RWPE1 (cell line): ENCODE data around the gene MSH3.

Experiments used
- CTCF ChIA-PET: fragments of 350-600 bp; sonication (Branson Sonifier 250); formaldehyde crosslinking; extraction: SDS; loops from one replicate; lab custom pipeline; 2021; lab: Yijun Ruan, JAX
- POLR2A ChIA-PET: fragments of 400-600 bp; formaldehyde crosslinking; extraction: SDS; loops from one replicate; lab custom pipeline; 2020; ENCODE audit warnings: antibody characterized with exemption; ENCODE audit not compliant: low non-redundant PET; lab: Yijun Ruan, JAX
- DNase-seq: peaks from one replicate; pipeline ENCODE4 v3.0.0; 2012; ENCODE audit warnings: low spot score
- H3K27ac ChIP-seq: fragments of 450-650 bp; 2 replicates; pipeline ENCODE4 v1.5.1; 2017
- TF ChIP-seq, protein P1 (sequence below): fragments of 450-650 bp; conservative IDR thresholded peaks from 2 replicates; pipeline ENCODE4 v1.5.1; 2017; ENCODE audit warnings: low read depth, mild to moderate bottlenecking

The MSH3 gene

DNA sequence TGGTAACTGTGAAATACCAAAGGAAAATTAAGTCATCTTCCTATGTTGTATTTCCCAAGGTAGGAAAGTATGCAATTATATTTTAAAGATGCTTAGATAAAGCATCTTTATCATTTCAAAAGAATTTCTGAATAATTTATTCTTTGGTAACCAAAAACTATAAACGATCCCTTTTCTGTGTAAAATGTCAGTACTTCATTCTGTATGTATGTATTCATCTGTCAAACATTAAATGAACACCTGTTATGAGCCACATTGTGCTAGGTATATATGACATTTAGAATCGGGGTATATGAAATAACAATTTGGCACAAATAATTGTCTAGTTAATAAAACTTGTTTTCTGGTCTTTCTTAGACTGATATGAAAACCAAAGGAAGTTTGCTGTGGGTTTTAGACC is 89.7 kb downstream of the MSH3 start:
- DNase-seq: no peak
- CTCF ChIA-PET: no interaction called here
- POLR2A ChIA-PET: no interaction called here
- no peak overlapping the region for H3K27ac ChIP-seq
- TF ChIP-seq, protein P1, sequence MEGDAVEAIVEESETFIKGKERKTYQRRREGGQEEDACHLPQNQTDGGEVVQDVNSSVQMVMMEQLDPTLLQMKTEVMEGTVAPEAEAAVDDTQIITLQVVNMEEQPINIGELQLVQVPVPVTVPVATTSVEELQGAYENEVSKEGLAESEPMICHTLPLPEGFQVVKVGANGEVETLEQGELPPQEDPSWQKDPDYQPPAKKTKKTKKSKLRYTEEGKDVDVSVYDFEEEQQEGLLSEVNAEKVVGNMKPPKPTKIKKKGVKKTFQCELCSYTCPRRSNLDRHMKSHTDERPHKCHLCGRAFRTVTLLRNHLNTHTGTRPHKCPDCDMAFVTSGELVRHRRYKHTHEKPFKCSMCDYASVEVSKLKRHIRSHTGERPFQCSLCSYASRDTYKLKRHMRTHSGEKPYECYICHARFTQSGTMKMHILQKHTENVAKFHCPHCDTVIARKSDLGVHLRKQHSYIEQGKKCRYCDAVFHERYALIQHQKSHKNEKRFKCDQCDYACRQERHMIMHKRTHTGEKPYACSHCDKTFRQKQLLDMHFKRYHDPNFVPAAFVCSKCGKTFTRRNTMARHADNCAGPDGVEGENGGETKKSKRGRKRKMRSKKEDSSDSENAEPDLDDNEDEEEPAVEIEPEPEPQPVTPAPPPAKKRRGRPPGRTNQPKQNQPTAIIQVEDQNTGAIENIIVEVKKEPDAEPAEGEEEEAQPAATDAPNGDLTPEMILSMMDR: no peak

DNA sequence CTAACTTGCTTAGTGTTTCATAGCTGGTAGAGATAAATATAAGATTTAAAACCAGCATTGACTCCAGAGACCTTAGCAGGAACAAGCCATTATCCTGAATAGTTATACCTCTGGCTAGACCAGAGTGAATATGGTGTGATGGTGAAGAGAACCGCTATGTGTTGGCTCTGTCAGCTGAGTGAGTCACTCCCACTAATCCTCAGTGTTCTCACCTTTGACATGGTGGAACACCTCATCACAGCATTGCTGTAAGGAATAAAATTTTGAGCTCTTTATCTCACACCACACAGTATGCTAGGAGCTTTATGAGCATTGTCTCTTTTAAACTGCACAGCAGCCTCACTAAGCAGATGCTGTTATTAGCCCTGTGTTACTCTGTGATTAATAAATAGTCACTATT is 91.0 kb downstream of the MSH3 start:
- CTCF ChIA-PET: no interaction called here
- POLR2A ChIA-PET: no interaction called here
- TF ChIP-seq, protein P1: no peak
- DNase-seq: peak; percentile 74
- H3K27ac ChIP-seq: no peak overlapping the region

- no peak for DNase-seq
- no peak overlapping the region for H3K27ac ChIP-seq
- TF ChIP-seq, protein P1: no peak
- ChIA-PET CTCF (no interaction called here), POLR2A (no interaction called here)
Observed at GRCh38 chr5:80747922-80748321, 93.5 kb downstream of the MSH3 start.

- ChIA-PET POLR2A (no interaction called here), CTCF (interaction anchor here (0.6 kb wide), 2 partner anchors 15 to 232 kb away, joined by 4 to 5 read pairs; no protein-coding TSS in a partner anchor)
- TF ChIP-seq, protein P1: no peak
- H3K27ac ChIP-seq: no peak overlapping the region
- DNase-seq: no peak
Observed at GRCh38 chr5:80752427-80752826, 98.0 kb downstream of the MSH3 start.

DNA sequence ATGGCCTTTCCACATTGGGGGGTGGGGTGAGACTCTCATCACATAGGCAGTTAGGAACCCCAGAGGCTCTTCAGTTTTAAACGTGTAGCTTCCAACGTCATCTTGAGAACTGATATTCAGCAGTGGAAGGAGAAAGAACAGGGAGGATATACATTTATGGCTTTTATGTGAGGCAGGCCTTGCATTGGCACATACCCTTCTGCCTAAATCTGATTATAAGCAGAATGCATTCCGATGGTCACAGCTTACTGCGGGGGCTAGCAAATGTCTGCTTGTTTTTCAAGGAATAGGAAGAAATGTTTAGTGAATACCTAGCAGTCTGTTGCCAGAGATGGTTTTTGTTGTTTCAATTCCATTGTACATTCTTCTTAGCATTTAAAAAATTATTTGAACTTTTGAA is 99.3 kb downstream of the MSH3 start:
- CTCF ChIA-PET: no interaction called here
- no peak for DNase-seq
- POLR2A ChIA-PET: no interaction called here
- H3K27ac ChIP-seq: no peak overlapping the region
- TF ChIP-seq, protein P1: no peak

- ChIA-PET POLR2A (no interaction called here), CTCF (no interaction called here)
- H3K27ac ChIP-seq: no peak overlapping the region
- DNase-seq: no peak
- TF ChIP-seq, protein P1: no peak
Observed at GRCh38 chr5:80754900-80755299, 100.4 kb downstream of the MSH3 start.

- no peak overlapping the region for H3K27ac ChIP-seq
- TF ChIP-seq, protein P1: no peak
- ChIA-PET CTCF (no interaction called here), POLR2A (no interaction called here)
- DNase-seq: no peak
Observed at GRCh38 chr5:80755626-80756025, 101.2 kb downstream of the MSH3 start.
